H9 (cell line): ENCODE measurements around the gene ANKRD49. TPM values are rescaled to one million over a fixed set of nuclear protein-coding genes. Genes with fewer than 3 reads are reported as not detected.

Experiments used
- DNase-seq: peaks from one replicate; pipeline ENCODE4 v3.0.0-alpha.2; 2017
- H2AFZ ChIP-seq: one replicate; pipeline ENCODE4 v1.6.1; 2013; ENCODE audit warnings: mild to moderate bottlenecking, low read length, control low read depth, moderate library complexity
- H2AK5ac ChIP-seq: 2 replicates; pipeline ENCODE4 v1.6.1; 2013; ENCODE audit warnings: low read length, control low read depth, mixed read lengths; ENCODE audit not compliant: insufficient read length
- H2BK120ac ChIP-seq: one replicate; pipeline ENCODE4 v1.6.1; 2013; ENCODE audit warnings: low read depth, mild to moderate bottlenecking, low read length, control low read depth, inconsistent platforms; ENCODE audit not compliant: poor library complexity, severe bottlenecking
- H2BK12ac ChIP-seq: 2 replicates; pipeline ENCODE4 v1.6.1; 2013; ENCODE audit warnings: low read length, control low read depth, mixed read lengths, low read depth; ENCODE audit not compliant: insufficient read length
- H2BK15ac ChIP-seq: 2 replicates; pipeline ENCODE4 v1.6.1; 2013; ENCODE audit warnings: low read depth, low read length, control low read depth
- H2BK20ac ChIP-seq: one replicate; pipeline ENCODE4 v1.6.1; 2013; ENCODE audit warnings: low read depth, mild to moderate bottlenecking, low read length, control low read depth, inconsistent platforms; ENCODE audit not compliant: poor library complexity, severe bottlenecking
- H2BK5ac ChIP-seq: 2 replicates; pipeline ENCODE4 v1.6.1; 2013; ENCODE audit warnings: low read length, control low read depth, mixed read lengths; ENCODE audit not compliant: insufficient read length
- H3K14ac ChIP-seq: 2 replicates; pipeline ENCODE4 v1.6.1; 2013; ENCODE audit warnings: low read length, control low read depth; ENCODE audit not compliant: insufficient read depth
- H3K18ac ChIP-seq: 2 replicates; pipeline ENCODE4 v1.6.1; 2013; ENCODE audit warnings: low read depth, mild to moderate bottlenecking, mixed read lengths, low read length, control low read depth; ENCODE audit not compliant: insufficient read length
- H3K23ac ChIP-seq: 2 replicates; pipeline ENCODE4 v1.6.1; 2013; ENCODE audit warnings: low read length, control low read depth, mixed read lengths, low read depth; ENCODE audit not compliant: insufficient read length
- H3K23me2 ChIP-seq: 2 replicates; pipeline ENCODE4 v1.6.1; 2013; ENCODE audit warnings: low read depth, mild to moderate bottlenecking, mixed read lengths, low read length, control low read depth; ENCODE audit not compliant: insufficient read length, poor library complexity, severe bottlenecking
- H3K27ac ChIP-seq: 2 replicates; pipeline ENCODE4 v1.5.1; 2013; ENCODE audit warnings: low read length, control low read depth, mixed read lengths, low read depth; ENCODE audit not compliant: insufficient read length
- H3K27me3 ChIP-seq: 2 replicates; pipeline ENCODE4 v1.6.1; 2013; ENCODE audit warnings: low read length, control low read depth, inconsistent platforms; ENCODE audit not compliant: insufficient read depth
- H3K4ac ChIP-seq: 2 replicates; pipeline ENCODE4 v1.6.1; 2013; ENCODE audit warnings: low read depth, mild to moderate bottlenecking, control low read depth, inconsistent platforms, low read length, moderate library complexity
- H3K4me1 ChIP-seq: 2 replicates; pipeline ENCODE4 v1.6.1; 2013; ENCODE audit warnings: low read length, control low read depth, inconsistent platforms; ENCODE audit not compliant: insufficient read depth
- H3K4me2 ChIP-seq: 2 replicates; pipeline ENCODE4 v1.6.1; 2013; ENCODE audit warnings: low read length, control low read depth, mixed read lengths; ENCODE audit not compliant: insufficient read length, insufficient read depth
- H3K56ac ChIP-seq: 2 replicates; pipeline ENCODE4 v1.6.1; 2013; ENCODE audit warnings: low read depth, mild to moderate bottlenecking, mixed read lengths, low read length, control low read depth; ENCODE audit not compliant: insufficient read length
- H3K79me1 ChIP-seq: 2 replicates; pipeline ENCODE4 v1.6.1; 2013; ENCODE audit warnings: low read depth, mild to moderate bottlenecking, moderate library complexity, low read length, control low read depth, inconsistent platforms; ENCODE audit not compliant: insufficient read depth, poor library complexity, severe bottlenecking
- H3K79me2 ChIP-seq: 2 replicates; pipeline ENCODE4 v1.6.1; 2013; ENCODE audit warnings: low read length, control low read depth, inconsistent platforms; ENCODE audit not compliant: insufficient read depth
- H3K9ac ChIP-seq: 2 replicates; pipeline ENCODE4 v1.6.1; 2013; ENCODE audit warnings: low read length, control low read depth, mixed read lengths; ENCODE audit not compliant: insufficient read length; ENCODE audit errors: extremely low read depth
- H3K9me3 ChIP-seq: one replicate; pipeline ENCODE4 v1.6.1; 2013; ENCODE audit warnings: low read depth, low read length, inconsistent platforms; ENCODE audit not compliant: control insufficient read depth
- H3T11ph ChIP-seq: one replicate; pipeline ENCODE4 v1.6.1; 2013; ENCODE audit warnings: mild to moderate bottlenecking, low read length, control low read depth, inconsistent platforms
- H4K20me1 ChIP-seq: one replicate; pipeline ENCODE4 v1.6.1; 2013; ENCODE audit not compliant: control insufficient read depth, insufficient read length, insufficient read depth
- H4K5ac ChIP-seq: 2 replicates; pipeline ENCODE4 v1.6.1; 2013; ENCODE audit warnings: low read depth, mild to moderate bottlenecking, mixed read lengths, low read length, control low read depth; ENCODE audit not compliant: insufficient read length
- H4K8ac ChIP-seq: replicated peaks from 2 replicates; pipeline ENCODE4 v1.6.1; 2013; ENCODE audit warnings: low read length, control low read depth, mixed read lengths, low read depth; ENCODE audit not compliant: insufficient read length
- H4K91ac ChIP-seq: 2 replicates; pipeline ENCODE4 v1.6.1; 2013; ENCODE audit warnings: low read depth, mild to moderate bottlenecking, moderate library complexity, mixed read lengths, low read length, control low read depth; ENCODE audit not compliant: insufficient read length
- H3K27ac Mint-ChIP-seq, 3 experiments: 2 replicates in 2 of 3; 3 replicates in 1 of 3; pipeline ENCODE4 v1.8.0; 2020 to 2021; ENCODE audit warnings: mixed read lengths in 3 of 3, mild to moderate bottlenecking in 1 of 3, moderate library complexity in 1 of 3
- H3K27me3 Mint-ChIP-seq: 2 replicates; pipeline ENCODE4 v1.8.0; 2021; ENCODE audit warnings: low read depth, mild to moderate bottlenecking, moderate library complexity, mixed read lengths
- H3K36me3 Mint-ChIP-seq, 3 experiments: 2 replicates in 2 of 3; 3 replicates in 1 of 3; pipeline ENCODE4 v1.8.0; 2020 to 2021; ENCODE audit warnings: low read depth in 3 of 3, mixed read lengths in 3 of 3; ENCODE audit not compliant: insufficient read depth in 1 of 3
- H3K4me1 Mint-ChIP-seq, 2 experiments: 2 replicates each; pipeline ENCODE4 v1.8.0; 2020; ENCODE audit warnings: mixed read lengths in 2 of 2
- H3K4me3 Mint-ChIP-seq, 2 experiments: 2 replicates in 1 of 2; 3 replicates in 1 of 2; pipeline ENCODE4 v1.8.0; 2020 to 2021; ENCODE audit warnings: mild to moderate bottlenecking in 2 of 2, mixed read lengths in 2 of 2, moderate library complexity in 1 of 2
- H3K9me3 Mint-ChIP-seq, 2 experiments: 2 replicates in 1 of 2; 3 replicates in 1 of 2; pipeline ENCODE4 v1.8.0; 2020; ENCODE audit warnings: mild to moderate bottlenecking in 2 of 2, mixed read lengths in 2 of 2, moderate library complexity in 1 of 2
- WGBS: extraction: QIAGEN DNeasy Blood & Tissue Kit; methylation state at CpG from one replicate; pipeline ENCODE4 v1.1.7; 2013; ENCODE audit warnings: missing lambda C conversion rate, low lambda C conversion rate, mixed read lengths; ENCODE audit not compliant: insufficient read length; ENCODE audit errors: extremely low coverage; 5-methylcytosine and 5-hydroxymethylcytosine counted together
- total RNA-seq: library from RNA; stranded (reverse); gene quantifications from 2 replicates; pipeline ENCODE4 v1.2.1, GENCODE V29; 2021
- TF ChIP-seq, protein P1 (sequence below): fragments of 200-600 bp; sonication (generic); conservative IDR thresholded peaks from 3 replicates; pipeline ENCODE4 v1.8.0; 2021; ENCODE audit warnings: antibody characterized with exemption, mild to moderate bottlenecking

Gene ANKRD49
- total RNA-seq, 1 experiment from 2014 or later: 13.8 TPM

DNA sequence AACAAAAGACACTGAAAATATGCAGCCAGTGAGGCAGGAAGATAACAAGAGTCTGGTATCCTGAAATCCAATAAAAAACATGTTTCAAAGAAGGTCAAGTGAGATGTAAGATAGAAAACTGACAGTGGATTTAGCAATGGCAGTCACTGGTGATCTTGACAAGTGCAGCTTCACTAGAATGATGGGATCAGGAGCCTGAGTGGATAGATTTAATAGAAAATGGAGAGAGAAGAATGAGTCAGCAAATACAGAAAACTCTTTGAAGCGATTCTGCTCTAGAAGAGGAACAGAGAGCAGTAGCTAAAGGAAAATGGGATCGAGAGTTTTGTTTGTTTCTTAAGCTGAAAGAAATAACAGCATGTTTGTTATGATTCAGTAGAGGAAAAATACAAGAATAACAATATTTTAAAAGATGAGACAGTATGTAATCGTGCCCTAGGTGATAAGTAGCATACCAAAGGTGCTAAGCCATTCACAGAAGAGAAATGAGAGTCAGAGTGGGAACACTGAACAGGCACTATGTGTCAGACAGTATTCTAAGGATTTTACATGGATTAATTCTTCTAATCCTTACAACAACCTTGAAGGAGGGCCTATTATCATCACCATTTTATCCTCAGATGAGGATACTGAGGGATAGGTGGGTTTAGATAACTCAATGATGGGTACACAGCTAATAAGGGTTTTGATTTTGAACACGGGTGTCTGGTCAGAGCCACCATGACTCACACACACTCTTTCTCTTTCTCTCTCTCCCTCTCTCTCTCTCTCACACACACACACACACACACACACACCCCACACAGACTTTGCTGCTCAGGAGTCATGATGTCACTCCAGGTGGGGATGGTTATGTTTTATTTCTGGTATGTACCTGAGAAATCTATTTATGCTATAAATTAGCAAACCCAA lies 36.4 kb upstream of the ANKRD49 start:
- no peak overlapping the region for H2BK15ac ChIP-seq
- no peaks in the 10 kb centered on the region for H3K4me1 Mint-ChIP-seq
- no peak overlapping the region for H3K18ac ChIP-seq
- H2BK5ac ChIP-seq: no peak overlapping the region
- H2AFZ ChIP-seq: no peak overlapping the region
- no peak overlapping the region for H3K4me2 ChIP-seq
- no peak overlapping the region for H3K27ac ChIP-seq
- no peaks in the 10 kb centered on the region for H3K79me2 ChIP-seq
- H3K4ac ChIP-seq: no peak overlapping the region
- no peaks in the 10 kb centered on the region for H3K27me3 Mint-ChIP-seq
- no peak overlapping the region for H4K8ac ChIP-seq
- H4K20me1 ChIP-seq: no peaks in the 10 kb centered on the region
- no CpG with 5 or more reads among the region's 4 CpGs for WGBS
- no peak overlapping the region for H2BK120ac ChIP-seq
- H3K27me3 ChIP-seq: no peaks in the 10 kb centered on the region
- no peak overlapping the region for H3K56ac ChIP-seq
- peak overlapping the region in 2 of 3 experiments; percentile 6 to 76; a peak in 2 of 7 replicates for H3K27ac Mint-ChIP-seq
- H3K36me3 Mint-ChIP-seq: peaks cover 11 to 48% (median 46%) of the 10 kb centered on the region in 3 experiments; a peak in 6 of 7 replicates
- no peak overlapping the region for H3K23ac ChIP-seq
- no peak overlapping the region for H3T11ph ChIP-seq
- no peak overlapping the region for H2BK20ac ChIP-seq
- TF ChIP-seq, protein P1, sequence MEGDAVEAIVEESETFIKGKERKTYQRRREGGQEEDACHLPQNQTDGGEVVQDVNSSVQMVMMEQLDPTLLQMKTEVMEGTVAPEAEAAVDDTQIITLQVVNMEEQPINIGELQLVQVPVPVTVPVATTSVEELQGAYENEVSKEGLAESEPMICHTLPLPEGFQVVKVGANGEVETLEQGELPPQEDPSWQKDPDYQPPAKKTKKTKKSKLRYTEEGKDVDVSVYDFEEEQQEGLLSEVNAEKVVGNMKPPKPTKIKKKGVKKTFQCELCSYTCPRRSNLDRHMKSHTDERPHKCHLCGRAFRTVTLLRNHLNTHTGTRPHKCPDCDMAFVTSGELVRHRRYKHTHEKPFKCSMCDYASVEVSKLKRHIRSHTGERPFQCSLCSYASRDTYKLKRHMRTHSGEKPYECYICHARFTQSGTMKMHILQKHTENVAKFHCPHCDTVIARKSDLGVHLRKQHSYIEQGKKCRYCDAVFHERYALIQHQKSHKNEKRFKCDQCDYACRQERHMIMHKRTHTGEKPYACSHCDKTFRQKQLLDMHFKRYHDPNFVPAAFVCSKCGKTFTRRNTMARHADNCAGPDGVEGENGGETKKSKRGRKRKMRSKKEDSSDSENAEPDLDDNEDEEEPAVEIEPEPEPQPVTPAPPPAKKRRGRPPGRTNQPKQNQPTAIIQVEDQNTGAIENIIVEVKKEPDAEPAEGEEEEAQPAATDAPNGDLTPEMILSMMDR: no peak
- H3K9me3 ChIP-seq: no peaks in the 10 kb centered on the region
- no peak overlapping the region for H4K5ac ChIP-seq
- H4K91ac ChIP-seq: no peak overlapping the region
- H3K4me1 ChIP-seq: no peaks in the 10 kb centered on the region
- no peak overlapping the region for H3K14ac ChIP-seq
- H2AK5ac ChIP-seq: no peak overlapping the region
- no peaks in the 10 kb centered on the region for H3K79me1 ChIP-seq
- no peak overlapping the region for H2BK12ac ChIP-seq
- H3K9ac ChIP-seq: no peak overlapping the region
- H3K9me3 Mint-ChIP-seq: no peaks in the 10 kb centered on the region
- DNase-seq: no peak
- H3K4me3 Mint-ChIP-seq: no peak overlapping the region
- no peaks in the 10 kb centered on the region for H3K23me2 ChIP-seq
